Trophoblast cell (in vitro differentiated cells and primary cell): ENCODE results near the gene SIAH3.

Experiments
- DNase-seq, 2 donors: peaks; one replicate each; pipeline ENCODE4 v3.0.0-alpha.2; 2016
- H2AFZ ChIP-seq: 2 replicates; pipeline ENCODE4 v1.6.1; 2013; ENCODE audit warnings: low read length, moderate library complexity, mild to moderate bottlenecking; ENCODE audit not compliant: insufficient read depth, poor library complexity
- H2AK5ac ChIP-seq: 2 replicates; pipeline ENCODE4 v1.6.1; 2013; ENCODE audit warnings: mild to moderate bottlenecking, low read length
- H2BK120ac ChIP-seq: 2 replicates; pipeline ENCODE4 v1.6.1; 2013; ENCODE audit warnings: low read length, mild to moderate bottlenecking, moderate library complexity; ENCODE audit not compliant: insufficient read depth, poor library complexity
- H2BK12ac ChIP-seq: 2 replicates; pipeline ENCODE4 v1.6.1; 2013; ENCODE audit warnings: mild to moderate bottlenecking, low read length, moderate library complexity
- H2BK5ac ChIP-seq: 2 replicates; pipeline ENCODE4 v1.6.1; 2013; ENCODE audit warnings: low read length, low read depth, moderate library complexity, mild to moderate bottlenecking; ENCODE audit not compliant: poor library complexity
- H3K14ac ChIP-seq: 2 replicates; pipeline ENCODE4 v1.6.1; 2013; ENCODE audit warnings: mild to moderate bottlenecking, low read length
- H3K18ac ChIP-seq: 2 replicates; pipeline ENCODE4 v1.6.1; 2013; ENCODE audit warnings: mild to moderate bottlenecking, low read length
- H3K23ac ChIP-seq: 2 replicates; pipeline ENCODE4 v1.6.1; 2013; ENCODE audit warnings: low read length
- H3K27ac ChIP-seq: 2 replicates; pipeline ENCODE4 v1.5.1; 2013; ENCODE audit warnings: low read depth, mild to moderate bottlenecking, inconsistent platforms, low read length, moderate library complexity
- H3K27me3 ChIP-seq: 2 replicates; pipeline ENCODE4 v1.6.1; 2013; ENCODE audit warnings: inconsistent platforms, mild to moderate bottlenecking, low read length, moderate library complexity; ENCODE audit not compliant: insufficient read depth
- H3K36me3 ChIP-seq, 2 experiments: 1 replicate in 1 of 2; 2 replicates in 1 of 2; pipeline ENCODE4 v1.6.1; 2013; ENCODE audit warnings: low read length in 2 of 2, mild to moderate bottlenecking in 2 of 2, moderate library complexity in 1 of 2; ENCODE audit not compliant: insufficient read depth in 2 of 2, control insufficient read depth in 1 of 2
- H3K4ac ChIP-seq: 2 replicates; pipeline ENCODE4 v1.6.1; 2013; ENCODE audit warnings: low read depth, mild to moderate bottlenecking, low read length, moderate library complexity
- H3K4me1 ChIP-seq, 2 experiments: 1 replicate in 1 of 2; 2 replicates in 1 of 2; pipeline ENCODE4 v1.6.1; 2013; ENCODE audit warnings: low read length in 2 of 2, mild to moderate bottlenecking in 2 of 2, moderate library complexity in 1 of 2; ENCODE audit not compliant: insufficient read depth in 2 of 2, control insufficient read depth in 1 of 2
- H3K4me2 ChIP-seq: 2 replicates; pipeline ENCODE4 v1.6.1; 2013; ENCODE audit warnings: inconsistent platforms, mild to moderate bottlenecking, low read length, moderate library complexity
- H3K4me3 ChIP-seq: 2 replicates; pipeline ENCODE4 v1.5.1; 2013; ENCODE audit warnings: mild to moderate bottlenecking, low read depth, low read length, inconsistent platforms
- H3K79me1 ChIP-seq: one replicate; pipeline ENCODE4 v1.6.1; 2013; ENCODE audit warnings: low read length
- H3K79me2 ChIP-seq: 2 replicates; pipeline ENCODE4 v1.6.1; 2013; ENCODE audit warnings: low read length, mild to moderate bottlenecking; ENCODE audit not compliant: control insufficient read depth, insufficient read depth, poor library complexity
- H3K9ac ChIP-seq: 2 replicates; pipeline ENCODE4 v1.6.1; 2013; ENCODE audit warnings: mild to moderate bottlenecking, low read length
- H3K9me3 ChIP-seq: 2 replicates; pipeline ENCODE4 v1.6.1; 2013; ENCODE audit warnings: low read depth, mild to moderate bottlenecking, control low read depth, inconsistent platforms, low read length; ENCODE audit not compliant: insufficient read depth
- H4K12ac ChIP-seq: 2 replicates; pipeline ENCODE4 v1.6.1; 2013; ENCODE audit warnings: low read depth, mild to moderate bottlenecking, low read length, moderate library complexity
- H4K8ac ChIP-seq: 2 replicates; pipeline ENCODE4 v1.6.1; 2013; ENCODE audit warnings: low read depth, mild to moderate bottlenecking, low read length, moderate library complexity
- H4K91ac ChIP-seq: one replicate; pipeline ENCODE4 v1.6.1; 2013; ENCODE audit warnings: low read depth, mild to moderate bottlenecking, low read length, moderate library complexity
- WGBS: extraction: QIAGEN DNeasy Blood & Tissue Kit; methylation state at CpG from one replicate; pipeline ENCODE4 v1.1.7; 2013; ENCODE audit warnings: missing lambda C conversion rate; ENCODE audit not compliant: insufficient read length, insufficient coverage; ENCODE audit errors: extremely low coverage; 5-methylcytosine and 5-hydroxymethylcytosine counted together

SIAH3 gene

DNA sequence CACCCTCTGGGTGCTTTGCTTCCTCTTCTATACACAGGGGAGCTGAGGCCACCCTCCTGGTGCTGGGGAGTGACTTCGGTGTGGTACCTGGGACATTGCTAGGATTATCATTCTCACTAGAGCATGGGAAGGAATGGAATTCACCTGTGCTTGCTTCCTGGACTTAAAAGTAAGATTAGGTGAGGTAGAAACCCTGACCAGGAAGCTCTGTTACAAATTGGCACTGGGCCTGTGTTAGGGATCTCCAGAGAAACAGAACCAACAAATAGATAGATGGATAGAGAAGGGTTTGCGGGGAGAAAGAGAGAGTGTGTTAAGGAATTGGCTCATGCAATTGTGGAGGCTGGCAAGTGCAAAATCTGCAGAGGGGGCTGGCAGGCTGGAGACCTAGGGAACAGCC is 13.9 kb upstream of the SIAH3 start:
- Histone ChIP-seq H3K36me3 (no peaks in the 10 kb centered on the region), H4K8ac (no peak overlapping the region), H2AFZ (no peak overlapping the region), H2AK5ac (no peak overlapping the region), H3K4me1 (no peaks in the 10 kb centered on the region), H3K4me3 (no peak overlapping the region), H3K14ac (no peak overlapping the region), H4K91ac (no peak overlapping the region), H4K12ac (no peak overlapping the region), H3K9ac (no peak overlapping the region), H3K27ac (no peak overlapping the region), H2BK12ac (no peak overlapping the region), H2BK5ac (no peak overlapping the region), H3K4me2 (no peak overlapping the region), H3K79me1 (no peaks in the 10 kb centered on the region), H3K4ac (no peak overlapping the region), H3K27me3 (no peaks in the 10 kb centered on the region), H3K79me2 (no peaks in the 10 kb centered on the region), H2BK120ac (no peak overlapping the region), H3K9me3 (no peaks in the 10 kb centered on the region), H3K23ac (no peak overlapping the region), H3K18ac (no peak overlapping the region)
- no peak for DNase-seq
- WGBS, result no CpG with 5 or more reads among the region's 2 CpGs

DNA sequence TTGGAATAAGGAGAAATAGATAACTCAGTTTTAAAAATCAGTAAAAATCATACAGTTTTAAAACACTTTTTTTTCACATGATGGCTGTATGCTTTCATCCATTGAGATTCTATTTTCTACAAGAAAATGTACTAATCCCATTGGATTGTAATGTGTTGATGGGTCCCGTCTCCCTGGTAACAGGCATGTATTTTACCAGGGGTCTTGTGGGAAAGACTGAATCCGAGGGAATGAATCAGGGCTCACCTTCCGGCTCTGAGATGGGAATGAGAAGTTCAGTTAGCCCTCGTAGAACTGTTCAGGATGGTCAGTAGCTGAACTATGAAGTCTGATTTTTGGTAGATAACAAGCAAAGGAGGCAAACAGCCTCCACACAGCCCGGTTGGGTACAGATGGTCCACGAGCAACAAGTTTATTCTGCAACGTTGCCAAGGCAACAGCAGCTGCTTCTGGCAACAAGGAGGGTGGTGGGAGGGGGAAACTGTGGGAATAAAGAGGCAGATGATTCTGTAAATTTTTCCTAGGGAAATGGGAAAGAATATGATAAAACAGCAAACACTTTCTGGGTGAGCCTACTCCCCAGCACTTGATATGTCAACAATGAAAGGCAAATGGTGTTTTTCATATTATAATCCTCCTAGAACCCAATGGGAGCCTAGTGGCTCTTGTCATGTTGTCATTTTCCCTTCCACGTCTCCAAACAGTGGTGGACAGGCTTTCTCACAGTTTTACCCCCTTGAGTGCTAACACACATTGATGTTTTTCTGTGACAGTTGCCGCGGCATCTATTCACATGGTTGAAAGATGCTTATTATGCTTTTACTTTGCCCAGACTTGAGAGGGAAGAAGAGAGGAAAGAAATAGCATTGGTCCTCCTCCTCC is 12.4 kb upstream of the SIAH3 start:
- Histone ChIP-seq H4K12ac (no peak overlapping the region), H3K4me2 (no peak overlapping the region)
- no CpG with 5 or more reads among the region's 10 CpGs for WGBS

DNA sequence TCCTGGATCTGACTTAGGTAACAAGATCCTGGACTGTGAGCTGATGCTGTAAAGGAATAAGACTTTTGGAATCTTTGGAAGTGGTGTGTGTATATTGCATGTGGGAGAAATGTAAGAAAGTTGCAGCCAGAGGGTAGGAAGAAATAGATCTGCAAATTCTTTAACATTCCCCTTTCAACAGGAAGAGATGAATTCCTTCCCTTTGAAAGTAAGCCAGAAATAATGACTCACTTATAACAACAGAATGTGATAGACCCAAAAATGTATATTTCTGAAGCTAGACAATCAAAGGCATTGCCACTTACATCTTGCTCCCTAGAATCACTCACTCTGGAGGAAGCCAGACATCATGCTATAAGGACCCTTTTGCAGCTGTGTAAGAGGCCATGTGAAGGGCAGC is 9.8 kb upstream of the SIAH3 start:
- H2AK5ac ChIP-seq, result no peak overlapping the region
- no peak overlapping the region for H3K4ac ChIP-seq
- no peak overlapping the region for H4K91ac ChIP-seq

More for the DNA sequence above, 12.4 kb upstream of the SIAH3 start:
- Histone ChIP-seq H3K18ac (no peak overlapping the region), H2BK120ac (no peak overlapping the region), H3K79me2 (no peaks in the 10 kb centered on the region), H4K8ac (no peak overlapping the region), H3K79me1 (no peaks in the 10 kb centered on the region), H2BK5ac (no peak overlapping the region), H3K14ac (no peak overlapping the region), H3K4ac (no peak overlapping the region), H2BK12ac (no peak overlapping the region), H3K27ac (no peak overlapping the region), H3K27me3 (no peaks in the 10 kb centered on the region), H3K4me1 (no peaks in the 10 kb centered on the region), H2AK5ac (no peak overlapping the region), H3K9ac (no peak overlapping the region), H3K23ac (no peak overlapping the region), H2AFZ (no peak overlapping the region), H3K4me3 (no peak overlapping the region), H3K9me3 (no peaks in the 10 kb centered on the region), H4K91ac (no peak overlapping the region), H3K36me3 (no peaks in the 10 kb centered on the region)
- no peak for DNase-seq

DNA sequence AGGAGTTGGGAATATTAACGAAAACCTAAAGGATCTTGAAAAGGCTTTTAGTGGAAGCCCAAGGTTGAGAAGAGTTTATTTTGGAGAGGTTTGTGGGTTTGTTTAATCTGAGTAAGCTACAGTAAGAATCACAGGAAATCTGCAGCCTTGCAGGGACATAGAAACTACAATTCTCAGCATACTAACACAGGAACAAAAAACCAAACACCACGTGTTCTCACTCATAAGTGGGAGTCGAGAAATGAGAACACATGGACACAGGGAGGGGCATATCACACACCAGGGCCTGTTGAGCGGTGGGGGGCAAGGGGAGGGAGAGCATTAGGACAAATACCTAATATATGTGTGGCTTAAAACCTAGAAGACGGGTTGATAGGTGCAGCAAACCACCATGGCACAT is 8.7 kb upstream of the SIAH3 start:
- no peak overlapping the region for H2AFZ ChIP-seq

More for the DNA sequence above, 9.8 kb upstream of the SIAH3 start:
- Histone ChIP-seq H3K79me2 (no peaks in the 10 kb centered on the region), H4K8ac (no peak overlapping the region), H3K4me3 (no peak overlapping the region), H3K9me3 (no peaks in the 10 kb centered on the region), H3K27ac (no peak overlapping the region), H3K9ac (no peak overlapping the region), H3K14ac (no peak overlapping the region), H2BK12ac (no peak overlapping the region), H2BK120ac (no peak overlapping the region), H3K27me3 (no peaks in the 10 kb centered on the region), H2BK5ac (no peak overlapping the region), H4K12ac (no peak overlapping the region), H3K18ac (no peak overlapping the region), H2AFZ (no peak overlapping the region), H3K79me1 (no peaks in the 10 kb centered on the region), H3K4me2 (no peak overlapping the region), H3K23ac (no peak overlapping the region), H3K36me3 (no peaks in the 10 kb centered on the region), H3K4me1 (no peaks in the 10 kb centered on the region)
- DNase-seq, result peak in 1 of 2 donors; percentile 2

More for the DNA sequence above, 8.7 kb upstream of the SIAH3 start:
- no peaks in the 10 kb centered on the region for H3K9me3 ChIP-seq
- H3K27ac ChIP-seq, result no peak overlapping the region
- no peak overlapping the region for H3K4me2 ChIP-seq
- no peak overlapping the region for H2BK5ac ChIP-seq
- no peak overlapping the region for H2BK120ac ChIP-seq
- no peaks in the 10 kb centered on the region for H3K27me3 ChIP-seq
- no peaks in the 10 kb centered on the region for H3K36me3 ChIP-seq
- no peak for DNase-seq
- no peaks in the 10 kb centered on the region for H3K79me1 ChIP-seq
- no CpG with 5 or more reads among the region's 5 CpGs for WGBS
- H3K9ac ChIP-seq, result no peak overlapping the region
- H4K91ac ChIP-seq, result no peak overlapping the region
- H3K14ac ChIP-seq, result no peak overlapping the region
- H4K8ac ChIP-seq, result no peak overlapping the region
- no peak overlapping the region for H2AK5ac ChIP-seq
- H3K4me1 ChIP-seq, result no peaks in the 10 kb centered on the region
- H3K4ac ChIP-seq, result no peak overlapping the region
- no peak overlapping the region for H3K4me3 ChIP-seq
- no peak overlapping the region for H3K18ac ChIP-seq
- H3K23ac ChIP-seq, result no peak overlapping the region
- H2BK12ac ChIP-seq, result no peak overlapping the region
- no peak overlapping the region for H4K12ac ChIP-seq
- H3K79me2 ChIP-seq, result no peaks in the 10 kb centered on the region
